Left forelimb (tissue), 1 donor: ENCODE results near the gene VKORC1L1.
"Not testable (repeated sequence)": the region's sequence is repeated elsewhere in the genome, so short reads cannot be mapped to it uniquely, and the experiment has no call there.

Experiments used
- DNase-seq: peaks from one replicate; pipeline ENCODE4 v3.0.0-alpha.2; 2018; ENCODE audit warnings: low spot score

Gene VKORC1L1

DNA sequence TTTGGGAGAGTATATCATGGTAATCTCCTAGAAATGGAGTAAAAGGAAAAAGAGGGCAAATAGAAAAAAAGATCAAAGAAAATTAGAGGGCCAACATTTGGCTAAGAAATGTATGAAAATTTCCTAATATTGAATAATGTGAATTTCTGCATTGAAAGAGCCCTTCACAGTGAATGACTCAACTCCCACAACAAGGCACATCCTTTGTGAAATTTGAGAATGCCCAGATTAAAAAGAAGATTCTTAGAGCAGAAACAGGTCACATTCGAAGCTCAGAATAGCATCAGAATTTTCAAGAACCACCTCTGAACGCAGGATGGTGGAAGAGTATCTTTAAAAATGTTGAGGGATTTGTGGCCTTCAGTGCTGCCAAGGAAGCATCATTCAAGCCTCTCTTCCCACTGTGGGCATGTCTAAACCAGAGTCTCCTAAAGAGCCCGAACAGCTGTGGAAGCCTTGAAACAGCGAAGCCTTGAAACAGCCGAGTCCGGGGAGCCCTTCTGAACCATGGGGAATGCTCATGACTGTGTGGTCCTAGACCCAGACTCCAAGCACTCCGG is 65.5 kb downstream of the VKORC1L1 start:
- DNase-seq = no peak

DNA sequence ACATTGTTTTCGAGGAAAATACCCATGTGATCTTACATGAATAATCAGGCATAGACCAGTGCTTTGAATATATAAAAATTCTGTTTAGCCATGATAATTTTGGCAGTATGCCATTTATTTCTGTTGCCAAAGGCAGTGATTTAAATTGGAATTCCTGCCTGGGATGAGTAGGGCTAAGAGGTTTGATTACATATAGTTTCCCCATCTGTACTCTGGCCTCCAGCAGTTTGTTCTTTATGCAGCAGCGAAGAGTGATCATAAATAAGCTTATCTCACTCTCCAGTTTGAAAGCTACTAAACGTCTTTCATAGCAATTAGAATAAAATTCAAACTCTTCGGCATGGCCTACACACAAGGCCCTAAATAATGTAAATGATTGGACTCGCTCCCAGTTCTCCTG is 72.9 kb downstream of the VKORC1L1 start:
- not testable (repeated sequence) for DNase-seq

DNA sequence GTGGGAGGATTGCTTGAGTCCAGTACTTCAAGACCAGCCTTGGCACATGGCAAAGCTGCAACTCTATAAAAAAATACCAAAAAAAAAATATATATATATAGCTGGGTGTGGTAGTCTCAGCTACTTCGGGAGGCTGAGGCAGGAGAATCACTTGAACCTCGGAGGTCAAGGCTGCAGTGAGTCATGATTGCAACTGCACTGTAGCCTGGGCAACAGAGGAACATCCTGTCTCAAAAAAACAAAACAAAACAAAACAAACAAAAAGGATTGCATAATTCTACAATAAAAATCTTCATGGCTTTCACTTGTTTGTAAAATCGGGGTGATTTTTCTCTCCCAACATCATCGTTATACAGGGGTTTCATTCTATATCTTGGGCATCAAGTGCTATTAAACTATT is 74.0 kb downstream of the VKORC1L1 start:
- DNase-seq = no peak

DNA sequence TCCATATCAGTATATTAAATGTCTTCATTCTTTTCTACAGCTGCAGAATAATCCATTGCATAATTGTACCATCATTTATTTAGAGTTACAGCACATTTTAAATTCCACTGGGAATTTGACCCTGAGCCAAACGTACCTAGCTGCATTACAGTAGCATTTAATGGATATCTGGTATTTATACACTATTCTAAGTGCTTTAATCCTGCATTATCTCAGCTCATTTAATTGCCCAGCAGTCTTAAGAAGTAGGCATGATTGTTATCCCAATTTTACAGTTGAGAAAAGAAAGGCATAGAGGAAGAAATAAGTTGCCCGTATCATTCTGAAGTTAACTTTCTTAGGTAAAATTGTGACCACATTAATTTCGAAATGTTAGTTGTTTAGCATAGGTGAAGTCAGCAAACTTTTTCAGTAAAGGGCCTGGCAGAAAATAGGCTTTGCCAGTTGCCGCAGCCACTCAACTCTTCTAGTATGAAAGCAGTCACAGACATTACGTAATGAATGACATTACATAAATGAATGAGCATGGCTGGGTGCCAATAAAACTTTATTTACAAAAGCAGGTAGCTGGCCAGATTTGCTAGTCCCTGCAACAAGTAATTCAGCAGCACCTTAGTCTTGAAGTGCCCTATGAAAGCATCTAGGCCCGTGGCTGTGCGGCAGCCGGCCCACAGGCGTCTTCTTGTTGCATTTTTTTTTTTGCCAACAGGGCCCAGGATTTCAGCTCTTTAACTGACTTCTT is 79.1 kb downstream of the VKORC1L1 start:
- DNase-seq = no peak

DNA sequence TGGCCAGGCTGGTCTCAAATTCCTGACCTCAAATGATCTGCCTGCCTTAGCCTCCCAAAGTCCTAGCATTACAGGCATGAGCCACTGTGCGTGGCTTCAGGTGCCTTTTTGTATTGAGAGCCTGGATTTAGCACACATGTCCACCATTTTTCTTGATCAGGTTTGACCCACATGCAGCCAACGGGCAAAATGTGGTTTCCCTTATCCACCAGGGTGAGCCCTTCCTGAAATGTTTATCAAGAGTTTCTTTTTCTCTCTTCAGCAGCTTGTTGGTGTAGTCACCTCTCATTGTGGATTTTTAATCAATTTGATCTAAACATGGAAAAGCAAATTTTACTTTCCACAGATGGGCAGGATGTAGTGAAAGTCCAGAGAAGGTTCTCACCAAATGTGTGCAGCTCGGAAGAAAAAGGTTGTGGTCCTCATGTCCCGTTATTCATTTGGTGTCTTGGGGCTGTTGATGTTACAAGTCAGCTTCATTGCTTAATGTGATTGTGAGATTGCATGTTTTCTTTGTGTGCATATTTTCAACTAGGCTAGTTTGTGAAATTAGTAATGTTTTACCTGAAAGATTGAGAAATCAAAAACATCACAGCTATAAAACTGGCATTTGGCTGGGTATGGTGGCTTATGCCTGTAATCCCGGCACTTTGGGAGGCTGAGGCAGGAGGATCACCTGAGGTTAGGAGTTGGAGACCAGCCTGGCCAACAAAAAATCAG is 80.3 kb downstream of the VKORC1L1 start:
- no peak for DNase-seq

DNA sequence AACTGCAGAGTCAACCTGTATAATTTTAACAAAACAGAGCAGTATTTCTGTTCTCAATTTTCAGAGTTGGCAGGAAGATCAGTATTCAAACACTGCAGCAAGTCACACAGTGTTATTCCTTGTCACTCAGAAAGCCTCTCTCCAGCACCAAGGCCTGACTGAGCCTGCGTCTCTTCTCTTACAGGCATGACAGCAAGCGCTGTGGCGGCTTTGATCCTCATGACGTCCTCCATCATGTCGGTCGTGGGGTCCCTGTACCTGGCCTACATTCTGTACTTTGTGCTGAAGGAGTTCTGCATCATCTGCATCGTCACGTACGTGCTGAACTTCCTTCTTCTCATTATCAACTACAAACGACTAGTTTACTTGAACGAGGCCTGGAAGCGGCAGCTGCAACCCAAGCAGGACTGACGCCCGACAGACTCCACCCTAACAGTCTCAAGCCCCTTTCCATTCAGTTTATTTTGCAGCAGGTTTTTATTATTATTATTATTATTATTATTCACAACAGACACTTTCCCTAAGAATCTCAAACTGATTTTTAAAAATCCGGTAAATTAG is 81.1 kb downstream of the VKORC1L1 start:
- DNase-seq = no peak

DNA sequence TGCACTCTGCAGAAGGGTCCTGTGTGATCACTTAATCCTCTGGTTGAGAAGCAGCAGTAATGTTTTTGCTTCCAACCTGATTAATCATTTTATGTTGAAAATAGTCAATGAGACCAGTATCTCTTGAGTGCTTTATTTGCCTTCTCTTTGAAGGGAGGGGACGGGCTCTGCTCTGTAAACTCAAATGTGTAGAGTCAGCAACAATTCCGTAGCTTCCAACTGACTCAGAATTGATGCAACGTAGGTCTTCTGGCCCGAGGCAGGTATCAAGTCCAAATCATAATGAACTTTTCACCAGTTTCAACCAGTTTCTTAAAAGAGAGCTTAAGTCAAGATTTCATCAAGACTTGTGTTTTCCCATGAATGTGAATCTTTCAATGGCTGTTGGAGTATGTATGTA is 82.8 kb downstream of the VKORC1L1 start:
- no peak for DNase-seq

DNA sequence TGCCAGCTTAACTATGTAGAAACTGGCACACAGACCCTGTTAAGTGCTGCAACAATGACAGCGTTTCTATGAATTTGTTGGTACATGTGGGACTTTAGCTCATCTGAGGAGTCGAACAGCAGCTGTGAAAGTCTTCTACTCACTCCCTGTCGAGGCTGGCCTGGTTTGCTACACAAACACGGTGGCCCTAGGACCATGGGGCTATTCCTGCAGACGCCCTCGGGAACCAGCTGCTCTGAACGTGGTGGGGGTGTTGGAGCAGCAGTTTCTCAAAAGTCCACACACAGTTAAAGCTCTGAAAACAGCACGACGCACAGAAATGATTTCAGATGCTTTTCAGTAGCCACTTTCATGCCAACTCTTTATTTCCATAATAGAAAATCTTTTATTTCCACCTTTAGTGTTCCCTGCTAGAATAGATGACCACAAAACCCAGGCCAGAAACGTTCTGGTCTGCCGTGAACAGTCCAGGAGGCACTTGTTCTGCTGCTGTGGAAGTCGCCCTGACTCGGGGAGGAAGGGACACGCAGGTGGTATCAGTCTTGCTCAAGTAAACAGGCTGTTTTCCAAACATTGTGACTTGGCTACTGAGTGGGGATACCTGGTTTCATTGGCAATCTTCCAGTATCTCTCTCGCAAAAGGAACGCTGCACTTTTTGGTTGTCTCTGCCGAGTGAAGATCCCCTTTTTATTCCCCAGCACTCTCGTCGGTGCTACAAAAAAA is 87.6 kb downstream of the VKORC1L1 start:
- no peak for DNase-seq

DNA sequence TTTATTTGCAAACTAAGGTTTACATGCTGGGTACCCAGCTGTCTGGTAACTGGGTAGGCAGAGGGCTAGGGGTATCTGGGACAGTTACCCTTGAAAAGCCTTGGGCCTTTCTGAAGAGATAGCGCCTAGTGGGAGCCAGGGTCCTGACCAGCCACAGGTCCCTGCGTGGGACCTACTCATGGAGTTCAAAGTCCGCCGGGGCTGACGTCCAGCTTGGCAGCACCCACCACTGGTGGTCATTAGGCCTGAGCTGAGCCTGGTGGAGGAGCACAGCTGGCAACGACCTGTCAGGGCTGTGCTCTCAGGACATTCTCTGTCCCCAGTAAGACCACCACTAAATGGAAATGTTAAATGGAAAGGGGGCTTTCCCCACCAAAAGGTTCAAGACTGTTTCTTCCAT is 89.2 kb downstream of the VKORC1L1 start:
- no peak for DNase-seq

DNA sequence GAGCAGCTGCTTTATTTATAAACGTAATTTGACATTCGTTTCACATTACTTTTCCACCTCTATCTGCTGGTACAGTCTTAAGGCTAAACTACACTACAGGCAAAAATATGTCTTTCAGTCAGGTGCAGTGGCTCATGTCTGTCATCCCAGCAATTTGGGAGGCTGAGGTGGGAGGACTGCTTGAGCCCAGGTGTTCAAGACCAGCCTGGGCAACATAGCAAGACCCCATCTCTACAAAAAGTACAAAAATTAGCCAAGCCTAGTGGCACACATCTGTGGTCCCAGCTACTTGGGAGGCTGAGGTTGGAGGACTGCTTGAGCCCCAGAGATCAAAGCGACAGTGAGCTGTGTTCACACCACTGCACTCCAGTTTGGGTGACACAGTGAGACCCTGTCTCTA is 91.8 kb downstream of the VKORC1L1 start:
- DNase-seq = not testable (repeated sequence)

DNA sequence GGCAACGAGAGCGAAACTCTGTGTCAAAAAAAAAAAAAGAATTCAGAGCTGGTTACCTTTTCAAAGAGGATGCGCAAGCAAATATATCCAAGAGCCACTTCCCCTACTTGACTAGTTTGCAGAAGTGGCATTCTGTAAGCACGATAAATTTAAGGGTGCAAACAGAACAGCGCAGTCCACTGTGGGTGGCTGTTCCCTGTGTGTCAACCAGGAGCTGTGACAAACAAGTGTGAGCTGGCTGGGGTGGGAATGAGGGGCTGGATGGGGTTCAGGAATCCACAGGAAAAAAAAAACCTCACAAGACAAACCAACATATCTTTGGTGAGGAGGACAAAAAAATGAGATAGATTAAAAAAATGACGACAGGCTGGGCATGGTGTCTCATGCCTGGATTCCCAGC is 93.3 kb downstream of the VKORC1L1 start:
- DNase-seq = no peak

DNA sequence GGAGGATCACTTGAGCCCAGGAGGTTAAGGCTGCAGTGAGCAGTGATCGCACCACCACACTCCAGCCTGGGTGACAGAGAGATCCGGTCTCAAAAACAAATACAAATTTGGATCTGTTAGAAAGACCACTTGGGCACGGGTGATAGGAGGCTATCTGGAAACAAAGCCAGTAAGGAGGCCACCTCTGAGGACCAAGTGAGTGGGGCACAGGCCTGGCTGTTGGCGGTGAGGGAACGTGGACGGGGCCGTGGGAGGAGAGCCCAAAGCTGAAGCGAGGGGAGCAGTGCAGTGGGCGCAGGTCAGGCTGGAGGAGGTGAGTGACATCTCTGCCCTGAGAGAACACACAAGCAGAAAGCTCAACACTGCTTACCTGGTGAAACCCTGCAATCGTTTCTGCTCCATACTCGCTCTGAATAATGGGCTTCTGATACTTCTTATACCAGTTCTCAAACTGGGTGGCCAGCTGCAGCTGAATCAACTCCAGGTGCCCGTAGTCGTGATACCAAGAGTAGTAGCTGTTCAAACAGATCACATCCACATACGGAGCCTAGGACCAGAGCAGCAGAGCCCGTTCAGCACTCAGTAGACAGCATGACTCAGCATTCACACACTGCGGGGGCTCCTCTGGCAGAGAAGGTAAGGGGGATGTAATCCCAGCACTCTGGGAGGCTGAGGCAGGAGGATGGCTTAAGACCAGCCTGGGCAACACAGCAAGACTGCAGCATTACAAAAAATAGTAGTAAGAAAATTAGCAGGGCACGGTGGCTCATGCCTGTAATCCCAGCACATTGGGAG is 94.7 kb downstream of the VKORC1L1 start:
- DNase-seq = no peak

DNA sequence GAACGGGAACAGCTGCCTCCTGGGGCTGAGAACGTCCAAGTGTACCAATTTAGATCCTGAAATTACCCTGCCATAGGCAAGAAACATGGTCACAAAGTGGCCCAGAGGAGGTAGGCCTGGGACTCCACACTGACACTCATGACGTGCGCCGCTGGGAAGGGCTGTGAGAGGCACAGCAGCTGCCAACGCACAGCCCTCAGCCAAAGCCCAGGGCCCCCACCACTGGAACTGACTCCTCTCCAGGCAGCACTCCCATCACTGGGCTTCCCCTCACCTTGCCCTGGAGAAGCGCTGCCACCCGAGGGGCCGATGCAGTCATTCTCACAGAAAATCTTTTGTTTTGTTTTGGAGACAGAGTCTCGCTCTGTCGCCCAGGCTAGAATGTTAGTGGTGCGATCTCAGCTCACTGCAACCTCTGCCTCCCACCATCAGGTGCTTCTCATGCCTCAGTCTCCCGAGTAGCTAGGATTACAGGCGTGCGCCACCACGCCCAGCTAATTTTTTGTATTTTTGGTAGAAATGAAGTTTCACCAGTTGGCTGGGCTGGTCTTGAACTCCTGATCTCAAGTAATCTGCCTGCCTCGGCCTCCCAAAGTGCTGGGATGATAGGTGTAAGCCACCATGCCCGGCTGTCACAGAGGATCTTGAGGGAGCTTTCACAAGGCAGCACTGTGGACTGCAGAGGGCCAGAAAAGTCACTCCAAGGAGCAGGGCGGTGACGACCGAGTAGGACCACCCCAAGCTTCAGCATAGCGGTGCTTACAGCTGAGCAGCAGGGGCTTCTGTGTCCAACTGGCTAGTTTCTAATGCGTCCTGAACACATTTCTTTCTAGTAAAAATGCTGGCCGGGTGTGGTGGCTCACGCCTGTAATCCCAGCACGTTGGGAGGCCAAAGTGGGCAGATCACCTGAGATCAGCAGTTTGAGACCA is 95.6 kb downstream of the VKORC1L1 start:
- no peak for DNase-seq

DNA sequence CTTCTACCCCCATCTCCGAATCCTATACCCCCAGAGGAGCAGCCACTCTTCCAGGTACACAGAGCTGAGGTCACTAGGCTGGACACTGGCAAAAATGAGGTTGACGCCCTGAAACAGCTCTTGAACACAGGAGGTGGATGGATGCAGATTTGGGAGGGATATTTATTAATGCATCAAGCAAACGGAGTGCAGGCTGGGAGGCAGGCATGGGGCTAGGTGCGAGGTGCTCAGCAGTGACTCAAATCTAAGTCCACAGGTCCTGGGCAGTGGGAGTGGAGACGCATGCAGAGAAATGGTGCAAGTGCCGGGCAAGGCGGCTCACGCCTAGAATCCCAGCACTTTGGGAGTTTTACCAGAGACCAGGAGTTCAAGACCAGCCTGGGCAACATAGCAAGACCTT is 98.1 kb downstream of the VKORC1L1 start:
- no peak for DNase-seq

DNA sequence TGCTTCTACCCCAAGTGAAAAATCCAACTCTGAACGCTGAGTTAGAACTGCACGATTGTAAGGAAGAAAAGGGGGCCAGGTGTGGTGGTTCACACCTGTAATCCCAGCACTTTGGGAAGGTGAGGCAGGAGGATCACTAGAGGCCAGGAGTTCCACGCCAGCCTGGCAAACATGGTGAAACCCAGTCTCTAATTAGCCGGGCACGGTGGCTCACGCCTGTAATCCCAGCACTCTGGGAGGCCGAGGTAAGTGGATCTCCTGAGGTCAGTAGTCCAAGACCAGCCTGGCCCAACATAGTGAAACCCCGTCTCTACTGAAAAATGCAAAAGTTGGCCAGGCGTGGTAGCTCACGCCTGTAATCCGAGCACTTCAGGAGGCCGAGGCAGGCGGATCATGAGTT is 100.1 kb downstream of the VKORC1L1 start:
- no peak for DNase-seq

DNA sequence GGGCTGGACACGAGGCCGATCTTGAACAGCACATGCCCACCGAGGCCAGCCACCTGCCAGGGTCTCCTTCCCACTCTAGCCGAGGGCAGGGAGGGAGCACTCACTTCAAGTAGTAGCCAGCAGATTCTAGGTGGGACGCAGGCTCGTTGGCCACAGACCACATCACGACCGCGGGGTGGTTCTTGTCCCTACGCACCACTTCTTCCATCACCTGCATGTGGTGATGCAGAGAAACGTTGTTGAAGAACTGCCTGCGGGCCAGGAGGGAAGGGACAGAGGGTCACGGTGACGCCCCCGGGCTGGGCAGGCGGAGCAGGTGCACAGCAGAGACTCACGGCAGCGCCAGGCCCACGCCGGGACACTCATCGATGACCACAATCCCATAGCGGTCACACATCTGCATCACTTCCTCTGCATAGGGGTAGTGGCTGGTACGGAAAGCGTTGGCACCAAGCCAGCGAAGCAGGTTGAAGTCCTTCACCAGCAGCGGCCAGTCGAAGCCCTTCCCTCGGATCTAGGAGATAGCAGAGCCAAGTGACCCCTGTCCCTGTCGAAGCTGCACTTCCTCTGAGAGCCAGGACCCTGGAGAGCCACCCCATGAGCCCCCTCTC is 101.4 kb downstream of the VKORC1L1 start:
- no peak for DNase-seq

DNA sequence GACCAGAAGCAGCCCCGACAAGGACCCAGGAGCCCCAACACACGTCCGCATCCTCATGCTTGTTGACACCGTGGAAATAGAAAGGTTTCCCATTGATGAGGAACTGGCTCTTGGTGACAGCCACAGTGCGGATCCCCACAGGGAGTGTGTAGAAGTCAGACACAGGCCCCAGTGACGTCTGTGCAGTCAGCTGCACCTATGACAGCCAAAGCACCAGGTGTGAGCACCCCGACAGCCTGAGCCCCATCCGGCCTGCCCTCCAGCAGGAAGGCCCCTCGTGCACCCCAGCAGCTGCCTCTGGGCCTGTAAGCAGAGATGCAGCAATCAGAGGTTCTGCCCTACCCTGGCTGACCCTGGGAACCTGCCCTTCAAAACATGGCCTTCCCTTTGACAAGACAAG is 102.0 kb downstream of the VKORC1L1 start:
- DNase-seq = no peak

DNA sequence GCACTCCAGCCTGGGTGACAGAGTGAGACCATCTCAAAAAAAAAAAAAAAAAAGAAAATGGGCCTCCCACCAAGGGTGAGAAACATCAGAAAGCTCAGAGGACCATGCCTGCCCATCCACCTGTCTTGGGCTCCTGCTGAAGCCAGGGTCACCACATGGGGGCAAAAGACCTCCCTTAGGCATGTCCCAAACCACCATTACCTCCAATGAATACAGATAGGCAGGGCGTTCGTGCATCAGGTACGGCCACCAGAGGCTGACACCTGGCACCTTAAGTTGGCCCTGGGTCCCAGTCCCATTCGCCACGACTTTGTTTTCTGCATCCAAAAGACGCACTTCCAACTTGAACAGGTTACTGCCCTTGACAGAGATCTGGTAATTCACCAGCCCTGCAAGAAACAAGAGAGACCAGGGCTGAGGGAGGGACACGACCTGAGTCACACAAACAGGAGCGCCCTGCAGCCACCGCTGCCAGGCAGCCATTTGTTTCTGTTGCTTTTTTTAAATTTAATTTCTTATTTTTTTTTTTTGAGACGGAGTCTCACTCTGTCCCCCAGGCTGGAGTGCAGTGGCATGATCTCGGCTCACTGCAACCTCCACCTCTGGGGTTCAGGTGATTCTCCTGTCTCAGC is 103.1 kb downstream of the VKORC1L1 start:
- DNase-seq = no peak

DNA sequence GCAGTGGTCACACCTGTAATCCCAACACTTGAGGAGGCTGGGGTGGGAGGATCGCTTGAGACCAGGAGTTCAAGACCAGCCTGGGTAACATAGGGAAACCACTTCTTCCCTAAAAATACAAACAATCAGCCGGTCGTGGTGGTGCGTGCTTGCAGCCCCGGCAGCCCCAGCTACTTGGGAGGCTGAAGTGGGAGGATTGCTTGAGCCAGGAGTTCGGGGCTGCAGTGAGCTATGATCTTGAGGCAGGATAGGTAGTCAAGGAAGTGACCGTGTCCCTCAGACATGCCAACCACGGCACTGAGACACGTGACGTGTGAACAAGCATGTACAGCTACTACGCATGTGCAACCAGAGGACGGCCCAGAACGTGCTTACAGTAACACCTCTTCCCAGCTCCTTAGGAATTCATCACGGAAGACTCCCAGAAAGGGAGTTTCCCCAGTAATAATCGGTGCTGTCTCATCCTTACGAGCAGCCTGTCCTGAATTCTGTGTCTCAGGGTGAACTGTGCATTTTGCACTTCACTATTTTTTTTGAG is 103.9 kb downstream of the VKORC1L1 start:
- DNase-seq = no peak
